ENCODE data around the gene TMC6.

Gene TMC6

DNA sequence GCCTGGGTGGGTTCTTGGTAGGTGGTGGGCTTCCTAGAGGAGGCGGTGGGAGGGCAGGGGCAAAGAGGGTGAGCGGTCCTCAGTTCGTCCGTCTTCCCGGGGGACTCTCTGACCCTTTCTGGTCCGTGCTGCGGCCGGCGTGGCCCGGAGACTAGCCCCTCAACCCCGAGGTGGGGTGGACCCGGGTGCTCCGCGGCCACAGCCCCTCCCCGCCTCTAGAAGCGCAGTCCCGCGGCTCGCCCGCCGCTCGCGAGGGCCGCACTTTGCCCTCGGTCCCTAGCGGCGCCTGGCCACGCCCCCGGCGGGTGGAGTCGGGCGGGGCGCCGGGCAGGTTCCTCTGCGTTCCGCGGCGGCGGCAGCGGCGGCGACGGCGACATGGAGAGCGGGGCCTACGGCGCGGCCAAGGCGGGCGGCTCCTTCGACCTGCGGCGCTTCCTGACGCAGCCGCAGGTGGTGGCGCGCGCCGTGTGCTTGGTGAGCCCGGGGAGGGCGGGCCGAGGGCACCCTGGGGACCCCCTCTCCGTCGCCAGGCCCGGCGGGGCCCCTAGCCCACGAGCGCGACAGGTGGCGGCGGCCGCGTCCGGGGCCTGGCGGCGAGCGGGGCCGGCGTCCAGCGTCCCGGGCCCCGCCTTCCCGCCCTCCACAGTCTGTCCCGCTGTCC is 39.8 kb upstream of the TMC6 start, which contains the start of gene SYNGR2:
Gene SYNGR2, plus strand, starts transcription at position 340 of the 661 bp plus-strand sequence. Its CDS starts 36 bp downstream, at position 376.
- DNase-seq = peak; percentile 85 to 90 (median 87)
- Mint-ChIP-seq H3K4me3 (peak within 1 kb of the TSS; percentile 66 to 74), H3K9me3 (no peaks in the 10 kb centered on the region), H3K27ac (peak within 1 kb of the TSS; percentile 35 to 80), H3K4me1 (ENCODE audit: low read depth in 2 of 2) (peaks cover 18 to 27% of the 10 kb centered on the region in 2 donors), H3K27me3 (no peaks in the 10 kb centered on the region), H3K36me3 (ENCODE audit: insufficient read depth) (peaks cover 15% of the 10 kb centered on the region)
- ATAC-seq (replicated peaks) = peak; percentile 91

GRCh38 chr17:78166416-78166815 is 37.9 kb upstream of the TMC6 start:
- ATAC-seq (replicated peaks) = no peak
- Mint-ChIP-seq H3K4me1 (ENCODE audit: low read depth in 2 of 2) (peaks cover 0 to 13% of the 10 kb centered on the region in 2 donors), H3K9me3 (no peaks in the 10 kb centered on the region), H3K36me3 (ENCODE audit: insufficient read depth) (peaks cover 2% of the 10 kb centered on the region), H3K27me3 (no peaks in the 10 kb centered on the region), H3K27ac (no peak overlapping the region), H3K4me3 (no peak overlapping the region)
- no peak for DNase-seq

DNA sequence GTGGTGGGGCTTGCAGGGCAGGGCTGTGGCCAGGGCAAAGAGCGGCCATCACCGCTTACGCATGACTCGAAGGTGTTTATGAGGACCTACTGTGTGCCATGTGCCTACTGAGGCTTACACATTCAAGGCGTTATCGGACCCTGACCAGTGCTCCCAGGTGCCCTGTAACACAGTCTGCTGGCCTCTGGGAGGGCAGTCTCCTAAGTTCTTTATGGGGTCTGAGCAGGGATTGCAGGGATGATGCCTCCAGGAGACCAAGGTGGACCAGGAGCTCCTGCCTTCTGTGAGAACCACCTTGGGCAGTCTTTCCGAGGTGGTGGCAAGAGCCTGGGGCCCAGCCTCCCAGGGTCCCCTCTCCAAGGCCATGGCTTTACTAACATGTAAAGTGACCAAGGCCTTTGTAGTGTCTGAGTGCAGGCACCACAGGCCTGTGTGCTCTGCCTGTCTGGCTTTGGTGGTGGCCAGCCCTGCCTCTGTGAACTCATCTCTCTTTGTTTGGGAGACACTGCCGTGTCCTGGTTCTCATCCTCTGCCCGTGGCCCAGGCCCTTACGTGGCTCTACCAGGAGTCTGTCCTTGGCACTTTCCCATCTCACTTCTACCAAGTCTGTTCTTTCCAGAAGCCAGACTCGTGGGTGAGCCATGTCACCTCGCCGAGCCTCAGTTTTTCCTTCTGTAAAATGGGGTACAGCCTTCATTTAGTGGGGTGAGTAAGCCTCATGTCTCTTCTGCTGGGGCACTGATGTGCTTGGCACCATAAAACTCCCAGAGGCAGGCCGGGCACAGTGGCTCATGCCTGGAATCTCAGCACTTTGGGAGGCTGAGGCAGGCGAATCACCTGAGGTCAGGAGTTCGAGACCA is 36.4 kb upstream of the TMC6 start:
- H3K4me1 Mint-ChIP-seq (ENCODE audit: low read depth in 2 of 2) = peaks cover 0 to 10% of the 10 kb centered on the region in 2 donors
- H3K4me3 Mint-ChIP-seq = no peak overlapping the region

GRCh38 chr17:78163881-78164747 is 35.6 kb upstream of the TMC6 start:
- H3K27ac Mint-ChIP-seq = no peak overlapping the region
- H3K9me3 Mint-ChIP-seq = no peaks in the 10 kb centered on the region
- no peak overlapping the region for H3K4me3 Mint-ChIP-seq
- H3K27me3 Mint-ChIP-seq = no peaks in the 10 kb centered on the region
- DNase-seq (no peak), ATAC-seq (replicated peaks) (no peak)
- peaks cover 3% of the 10 kb centered on the region for H3K36me3 Mint-ChIP-seq (ENCODE audit: insufficient read depth)
- H3K4me1 Mint-ChIP-seq (ENCODE audit: low read depth in 2 of 2) = peaks cover 3% of the 10 kb centered on the region in 2 donors

More for the DNA sequence above, 36.4 kb upstream of the TMC6 start:
- peak overlapping the region in 1 of 2 donors; percentile 76 for H3K27ac Mint-ChIP-seq
- DNase-seq (no peak), ATAC-seq (replicated peaks) (no peak)
- no peaks in the 10 kb centered on the region for H3K27me3 Mint-ChIP-seq
- H3K9me3 Mint-ChIP-seq = no peaks in the 10 kb centered on the region
- H3K36me3 Mint-ChIP-seq (ENCODE audit: insufficient read depth) = peaks cover 3% of the 10 kb centered on the region

GRCh38 chr17:78159575-78160158 is 31.1 kb upstream of the TMC6 start:
- Mint-ChIP-seq H3K27me3 (no peaks in the 10 kb centered on the region), H3K36me3 (ENCODE audit: insufficient read depth) (peaks cover 3% of the 10 kb centered on the region), H3K4me3 (no peak overlapping the region), H3K9me3 (no peaks in the 10 kb centered on the region), H3K27ac (no peak overlapping the region), H3K4me1 (ENCODE audit: low read depth in 2 of 2) (peaks cover 2 to 3% of the 10 kb centered on the region in 2 donors)
- no peak for DNase-seq
- no peak for ATAC-seq (replicated peaks)

GRCh38 chr17:78154903-78155811 is 26.6 kb upstream of the TMC6 start:
- no peak overlapping the region for H3K4me3 Mint-ChIP-seq
- ATAC-seq (replicated peaks) = peak; percentile 86
- no peak for DNase-seq
- H3K9me3 Mint-ChIP-seq = no peaks in the 10 kb centered on the region
- H3K27ac Mint-ChIP-seq = peak overlapping the region in 1 of 2 donors; percentile 72
- no peaks in the 10 kb centered on the region for H3K27me3 Mint-ChIP-seq
- peaks cover 2 to 3% of the 10 kb centered on the region in 2 donors for H3K4me1 Mint-ChIP-seq (ENCODE audit: low read depth in 2 of 2)
- peaks cover 2% of the 10 kb centered on the region for H3K36me3 Mint-ChIP-seq (ENCODE audit: insufficient read depth)

DNA sequence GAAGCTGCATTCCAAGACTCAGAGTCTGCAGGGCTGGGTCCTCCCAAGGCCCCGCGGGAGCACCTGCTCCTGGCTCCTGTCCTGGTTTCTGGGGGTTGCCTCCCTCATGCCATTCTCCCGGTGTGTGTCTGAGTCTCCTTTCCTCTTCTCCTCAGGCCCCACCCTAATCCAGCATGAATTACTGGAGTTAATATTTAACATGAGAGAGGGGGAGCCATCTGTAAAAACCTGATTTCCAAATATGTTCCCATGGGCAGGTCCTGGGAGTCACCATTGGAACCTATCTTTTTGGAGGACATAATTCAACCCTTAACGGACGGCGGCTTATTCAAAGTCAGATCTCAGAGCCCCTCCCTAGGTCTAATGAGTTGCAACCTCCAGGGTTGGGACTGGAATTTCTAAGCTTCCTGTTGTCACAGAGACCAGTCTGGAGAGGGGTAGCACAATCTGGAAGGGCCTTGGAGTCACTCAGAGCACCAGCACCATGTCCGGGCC is 23.0 kb upstream of the TMC6 start:
- no peaks in the 10 kb centered on the region for H3K36me3 Mint-ChIP-seq (ENCODE audit: insufficient read depth)
- H3K9me3 Mint-ChIP-seq = no peaks in the 10 kb centered on the region
- H3K4me3 Mint-ChIP-seq = no peak overlapping the region
- H3K27ac Mint-ChIP-seq = no peak overlapping the region
- ATAC-seq (replicated peaks) = no peak
- no peak for DNase-seq
- peaks cover 5% of the 10 kb centered on the region in 2 donors for H3K4me1 Mint-ChIP-seq (ENCODE audit: low read depth in 2 of 2)
- H3K27me3 Mint-ChIP-seq = no peaks in the 10 kb centered on the region

DNA sequence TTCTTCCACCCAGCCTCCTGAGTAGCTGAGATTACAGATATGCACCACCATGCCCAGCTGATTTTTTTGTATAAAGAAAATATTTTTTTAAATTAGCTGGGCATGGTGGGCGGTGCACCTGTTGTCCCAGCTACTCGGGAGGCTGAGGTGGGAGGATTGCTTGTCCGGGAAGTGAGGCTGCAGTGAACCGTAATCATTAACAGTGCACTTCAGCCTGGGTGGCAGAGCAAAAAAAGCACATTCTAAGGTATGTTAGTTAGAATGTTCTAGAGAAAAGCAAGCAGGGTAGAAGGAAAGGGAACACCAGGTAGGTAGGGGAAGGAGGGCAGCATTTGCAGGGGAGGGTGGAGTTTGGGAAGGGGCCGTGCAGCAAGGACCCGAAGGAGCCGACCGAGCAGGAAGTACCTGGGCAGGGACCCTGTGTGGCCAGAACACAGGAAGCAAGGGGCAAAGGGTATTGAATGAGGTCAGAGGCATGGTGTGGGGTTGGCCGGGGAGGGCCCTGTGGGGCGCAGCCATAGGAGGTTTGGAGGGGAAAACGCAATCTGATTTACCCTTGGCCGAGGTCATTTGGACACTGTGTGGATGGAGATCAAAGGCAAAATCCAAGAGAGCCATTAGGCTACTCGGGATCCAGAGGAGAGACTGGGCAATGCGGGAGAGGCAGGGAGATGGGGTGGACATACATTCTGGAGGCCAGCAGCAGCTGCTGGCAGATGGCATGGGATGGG is 19.9 kb upstream of the TMC6 start:
- no peaks in the 10 kb centered on the region for H3K9me3 Mint-ChIP-seq
- peaks cover 10 to 14% of the 10 kb centered on the region in 2 donors for H3K4me1 Mint-ChIP-seq (ENCODE audit: low read depth in 2 of 2)
- H3K4me3 Mint-ChIP-seq = no peak overlapping the region
- DNase-seq (no peak), ATAC-seq (replicated peaks) (no peak)
- no peaks in the 10 kb centered on the region for H3K36me3 Mint-ChIP-seq (ENCODE audit: insufficient read depth)
- peak overlapping the region; percentile 65 to 66 for H3K27ac Mint-ChIP-seq
- no peaks in the 10 kb centered on the region for H3K27me3 Mint-ChIP-seq

DNA sequence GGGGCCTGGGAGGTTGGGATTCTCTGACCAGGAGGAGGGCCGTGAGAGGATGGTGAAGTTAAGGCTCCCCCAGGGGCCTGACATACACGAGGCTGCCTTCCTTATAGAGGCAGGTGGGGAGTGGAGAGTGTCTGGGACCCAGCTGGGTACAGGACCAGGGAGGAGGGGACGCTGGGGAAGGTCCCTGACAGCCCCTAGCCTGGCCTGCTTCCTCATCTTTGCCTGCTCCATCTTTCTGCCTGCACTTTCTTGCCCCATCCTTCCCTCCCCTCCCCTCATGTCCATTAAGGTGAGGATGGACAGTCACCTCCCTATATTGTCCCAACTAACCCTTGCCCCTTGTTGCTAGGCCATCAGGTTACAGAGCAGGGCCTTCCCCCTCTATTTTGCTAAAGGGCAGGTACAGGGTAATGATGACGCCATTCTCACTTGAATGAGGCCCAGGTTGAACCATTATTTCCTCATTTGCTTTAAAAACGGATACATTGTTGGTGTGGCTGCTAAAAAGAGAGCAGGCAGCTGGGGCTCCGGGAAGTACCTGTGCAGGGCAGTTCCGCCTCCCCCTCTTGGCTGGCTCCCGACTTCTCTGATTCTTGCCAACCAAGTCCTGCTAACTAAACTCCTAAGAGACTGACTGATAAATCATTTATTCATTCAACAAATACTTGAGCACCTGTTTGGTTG is 18.9 kb upstream of the TMC6 start:
- no peak overlapping the region for H3K27ac Mint-ChIP-seq

DNA sequence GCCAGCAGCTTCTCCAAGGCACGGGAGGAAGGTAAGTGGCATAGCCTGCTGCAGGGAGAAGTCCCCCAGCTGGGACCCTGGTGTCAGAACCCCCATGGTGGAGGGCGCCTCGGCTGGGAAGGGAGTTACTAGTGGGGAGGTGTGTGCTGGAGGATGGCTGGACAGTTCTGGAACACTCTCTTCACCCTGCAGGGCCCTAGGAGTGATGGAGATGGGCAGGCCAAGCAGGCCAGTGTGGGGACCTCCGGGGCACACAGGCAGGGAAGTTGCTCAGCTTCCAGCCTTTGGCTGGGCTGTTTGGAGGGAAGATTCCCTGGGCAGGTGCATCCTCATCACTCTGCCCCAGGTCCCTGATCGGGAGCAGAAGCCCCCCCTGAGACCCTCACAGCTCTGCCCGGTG is 18.3 kb upstream of the TMC6 start:
- H3K27me3 Mint-ChIP-seq = no peaks in the 10 kb centered on the region
- H3K4me3 Mint-ChIP-seq = no peak overlapping the region
- H3K4me1 Mint-ChIP-seq (ENCODE audit: low read depth in 2 of 2) = peaks cover 10 to 19% of the 10 kb centered on the region in 2 donors
- DNase-seq = no peak
- H3K27ac Mint-ChIP-seq = peak overlapping the region in 1 of 2 donors; percentile 26
- H3K9me3 Mint-ChIP-seq = no peaks in the 10 kb centered on the region
- H3K36me3 Mint-ChIP-seq (ENCODE audit: insufficient read depth) = peaks cover 5% of the 10 kb centered on the region
- ATAC-seq (replicated peaks) = no peak

More for the DNA sequence above, 18.9 kb upstream of the TMC6 start:
- H3K4me3 Mint-ChIP-seq = no peak overlapping the region
- ATAC-seq (replicated peaks) (peak; percentile 76), DNase-seq (no peak)
- H3K36me3 Mint-ChIP-seq (ENCODE audit: insufficient read depth) = peaks cover 2% of the 10 kb centered on the region
- H3K4me1 Mint-ChIP-seq (ENCODE audit: low read depth in 2 of 2) = peaks cover 10 to 17% of the 10 kb centered on the region in 2 donors
- no peaks in the 10 kb centered on the region for H3K9me3 Mint-ChIP-seq
- no peaks in the 10 kb centered on the region for H3K27me3 Mint-ChIP-seq

DNA sequence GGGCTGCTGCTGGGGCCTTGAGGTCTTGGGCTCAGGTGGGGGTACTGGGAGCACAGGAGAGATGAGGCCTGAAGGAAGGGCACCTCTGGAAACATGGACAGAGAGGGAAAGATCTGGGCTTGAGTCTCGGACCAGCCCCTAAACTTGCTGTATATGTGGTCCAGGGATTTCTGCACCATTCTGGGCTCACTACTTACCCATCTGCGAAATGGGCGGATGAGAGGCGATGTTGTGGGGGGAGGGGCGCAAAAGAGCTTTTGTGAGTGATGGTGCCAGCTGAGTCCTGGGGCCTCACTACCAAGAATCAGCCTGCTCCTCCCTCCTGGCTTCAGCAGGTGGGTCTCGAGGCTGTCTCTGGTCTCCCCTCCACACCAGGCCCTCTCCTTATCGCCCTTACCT is 17.9 kb upstream of the TMC6 start:
- H3K36me3 Mint-ChIP-seq (ENCODE audit: insufficient read depth) = peaks cover 8% of the 10 kb centered on the region
- DNase-seq (no peak), ATAC-seq (replicated peaks) (no peak)
- peaks cover 10 to 19% of the 10 kb centered on the region in 2 donors for H3K4me1 Mint-ChIP-seq (ENCODE audit: low read depth in 2 of 2)
- no peaks in the 10 kb centered on the region for H3K27me3 Mint-ChIP-seq
- peak overlapping the region in 1 of 2 donors; percentile 26 for H3K27ac Mint-ChIP-seq
- H3K9me3 Mint-ChIP-seq = no peaks in the 10 kb centered on the region
- H3K4me3 Mint-ChIP-seq = no peak overlapping the region
